ENCODE measurements around the gene SMARCAL1.

SMARCAL1 gene

GRCh38 chr2:216520112-216520511, 107.8 kb downstream of the SMARCAL1 start:
- H3K4me3 ChIP-seq (ENCODE audit: low read length): no peak overlapping the region
- no peak for TF ChIP-seq ZNF274 (IDR thresholded peaks at IDR 0.05; ENCODE audit: low read depth, low read length)

- no peak for TF ChIP-seq ZNF274 (IDR thresholded peaks at IDR 0.05; ENCODE audit: low read depth, low read length)
- no peak overlapping the region for H3K4me3 ChIP-seq (ENCODE audit: low read length)
These were observed 110.7 kb downstream of the SMARCAL1 start for GRCh38 chr2:216522892-216523502.

GRCh38 chr2:216525972-216526371, 113.7 kb downstream of the SMARCAL1 start:
- no peak overlapping the region for H3K4me3 ChIP-seq (ENCODE audit: low read length)
- no peak for TF ChIP-seq ZNF274 (IDR thresholded peaks at IDR 0.05; ENCODE audit: low read depth, low read length)

- no peak for TF ChIP-seq ZNF274 (IDR thresholded peaks at IDR 0.05; ENCODE audit: low read depth, low read length)
- no peak overlapping the region for H3K4me3 ChIP-seq (ENCODE audit: low read length)
These were observed 114.7 kb downstream of the SMARCAL1 start for GRCh38 chr2:216526939-216527338.

- TF ChIP-seq ZNF274 (IDR thresholded peaks at IDR 0.05; ENCODE audit: low read depth, low read length): no peak
- no peak overlapping the region for H3K4me3 ChIP-seq (ENCODE audit: low read length)
These were observed 115.3 kb downstream of the SMARCAL1 start for GRCh38 chr2:216527600-216527999.

GRCh38 chr2:216532562-216532961, 120.3 kb downstream of the SMARCAL1 start:
- H3K4me3 ChIP-seq (ENCODE audit: low read length): no peak overlapping the region
- no peak for TF ChIP-seq ZNF274 (IDR thresholded peaks at IDR 0.05; ENCODE audit: low read depth, low read length)
